A204.1 (cell line): ENCODE results near the gene FMNL2.

Experiments
- FAIRE-seq: peaks from 2 replicates; lab custom pipeline; 2012; peaks lifted over from hg19 to GRCh38; lab: Jason Lieb, UNC

The FMNL2 gene

DNA sequence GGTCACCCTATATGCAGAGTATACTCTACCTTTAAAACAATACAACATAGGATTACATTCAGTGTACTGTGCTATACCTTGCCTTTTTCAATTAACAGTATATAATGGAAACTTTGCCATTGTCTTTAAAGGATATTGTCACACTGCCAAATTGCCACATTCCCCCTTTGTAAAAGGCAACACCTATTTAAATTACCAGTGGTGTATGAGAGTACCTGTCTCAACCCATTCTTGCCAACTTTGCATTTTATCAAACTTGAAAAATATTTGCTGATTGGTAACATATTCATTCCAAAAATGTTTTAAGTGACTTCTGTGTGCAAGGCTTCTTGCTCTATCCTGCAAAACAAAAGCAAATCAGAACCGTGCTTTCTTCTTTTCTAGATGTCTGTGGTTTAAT, 92.9 kb downstream of the FMNL2 start:
- FAIRE-seq: no peak

DNA sequence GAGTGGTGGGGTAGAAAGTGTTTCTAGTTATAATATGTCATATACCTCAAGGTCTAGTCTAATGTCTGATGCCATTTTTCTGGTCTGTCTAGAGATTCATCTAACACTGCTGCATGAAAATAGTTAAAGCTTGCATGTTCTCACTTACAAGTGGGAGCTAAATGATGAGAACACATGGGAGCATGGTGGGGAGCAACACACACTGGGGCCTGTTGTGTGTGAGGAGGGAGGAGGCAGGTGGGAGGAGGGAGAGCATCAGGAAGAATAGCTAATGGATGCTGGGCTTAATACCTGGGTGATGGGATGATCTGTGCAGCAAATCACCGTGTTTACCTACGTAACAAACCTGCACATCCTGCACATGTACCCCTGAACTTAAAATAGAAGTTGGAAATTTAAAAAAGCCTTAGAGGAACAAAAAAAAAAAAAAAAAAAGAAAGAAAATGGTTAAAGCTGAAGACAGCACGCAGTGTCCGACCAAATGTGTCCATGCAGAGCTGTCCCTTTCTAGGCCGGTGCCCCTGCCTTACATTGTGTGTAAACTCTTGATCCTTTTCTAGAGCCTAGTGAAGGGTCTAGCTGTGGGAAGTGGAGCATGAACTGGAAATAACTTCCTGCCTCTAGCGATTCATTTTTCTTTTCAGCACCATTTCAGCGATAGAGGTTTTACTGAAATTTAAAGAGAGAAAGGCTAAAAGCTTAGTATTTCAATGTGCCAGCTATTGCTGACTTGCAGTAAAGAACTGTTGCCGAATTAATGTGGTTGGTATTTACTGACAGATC, 94.0 kb downstream of the FMNL2 start:
- FAIRE-seq: no peak

- no peak for FAIRE-seq
Measured at GRCh38 chr2:152430876-152431275, 95.9 kb downstream of the FMNL2 start.

- FAIRE-seq: no peak
Measured at GRCh38 chr2:152431370-152432098, 96.6 kb downstream of the FMNL2 start.

DNA sequence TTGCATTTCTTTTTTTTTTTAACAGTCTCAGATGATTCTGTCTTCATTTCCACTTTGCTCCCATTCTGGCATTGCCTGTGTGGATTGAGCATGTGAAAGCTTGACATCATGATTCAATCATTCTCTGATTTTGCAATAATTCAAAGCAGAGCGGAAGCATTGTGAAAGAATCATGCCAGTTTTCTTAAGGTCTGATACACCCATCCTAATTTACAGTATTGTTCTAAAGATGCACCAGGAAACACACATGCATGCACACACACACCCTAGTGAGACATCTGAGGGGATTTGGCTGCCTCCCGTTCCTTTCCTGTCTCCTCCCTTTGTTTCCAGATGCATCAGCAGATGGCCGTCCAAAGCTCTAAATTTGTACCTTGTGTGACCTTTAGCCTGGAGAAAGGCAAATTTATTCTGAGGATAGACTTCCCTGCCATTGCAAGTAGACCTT, 97.3 kb downstream of the FMNL2 start:
- FAIRE-seq: no peak

- no peak for FAIRE-seq
Measured at GRCh38 chr2:152432765-152433164, 97.8 kb downstream of the FMNL2 start.

GRCh38 chr2:152433289-152433688, 98.3 kb downstream of the FMNL2 start:
- no peak for FAIRE-seq

GRCh38 chr2:152433791-152434190, 98.8 kb downstream of the FMNL2 start:
- no peak for FAIRE-seq

DNA sequence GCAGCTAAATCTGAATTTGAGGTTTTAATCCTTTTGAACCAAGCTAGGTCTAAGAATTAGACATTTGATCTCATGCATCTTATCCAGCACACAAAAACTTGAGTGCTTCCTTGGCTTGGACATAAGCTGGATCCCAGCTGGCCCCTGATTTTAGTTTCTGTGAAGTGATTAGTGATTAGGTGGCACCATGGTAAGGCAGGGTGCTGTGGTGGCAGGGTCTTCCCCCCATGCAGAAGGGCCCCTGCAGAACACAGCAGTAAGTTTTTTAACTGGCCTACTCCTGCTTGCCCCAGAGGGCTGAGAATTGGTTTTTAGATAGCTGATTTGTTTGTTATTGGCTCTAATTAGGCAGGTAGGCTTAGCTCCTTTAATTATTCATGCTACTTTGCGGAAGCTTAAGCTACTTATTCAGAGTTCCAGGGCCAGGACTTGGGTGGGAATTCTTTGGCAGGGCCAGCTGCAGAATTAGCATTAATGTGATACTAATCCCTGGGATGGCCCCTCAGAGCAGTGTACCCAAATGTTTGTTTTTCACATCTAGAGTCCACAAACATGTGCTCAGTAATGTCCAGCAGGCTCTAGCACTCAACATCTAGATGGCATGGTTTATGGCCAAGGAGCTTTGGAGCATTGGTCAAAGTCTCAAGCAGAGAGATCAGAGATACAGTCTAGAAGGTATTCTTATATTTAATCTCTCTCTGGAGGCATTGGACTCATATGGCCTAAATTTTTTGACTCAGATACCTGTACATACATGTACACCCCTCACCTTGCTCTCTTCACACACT, 99.6 kb downstream of the FMNL2 start:
- no peak for FAIRE-seq

DNA sequence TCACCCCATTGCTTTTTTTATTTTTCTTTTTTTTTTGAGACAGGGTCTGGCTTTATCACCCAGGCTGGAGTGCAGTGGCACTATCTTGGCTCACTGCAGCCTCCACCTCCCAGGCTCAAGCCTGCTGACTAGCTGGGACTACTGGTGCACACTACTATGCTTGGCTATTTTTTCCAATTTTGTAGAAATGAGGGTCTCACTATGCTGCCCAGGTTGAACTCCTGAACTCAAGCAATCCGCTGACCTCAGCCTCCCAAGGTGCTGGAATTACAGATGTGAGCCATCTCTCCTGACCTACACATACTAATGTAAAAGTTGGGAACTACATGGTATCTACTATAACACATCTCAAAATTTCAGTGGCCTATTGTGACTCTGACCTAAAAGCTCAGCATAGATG, 101.2 kb downstream of the FMNL2 start:
- no peak for FAIRE-seq

GRCh38 chr2:152437276-152438108, 102.5 kb downstream of the FMNL2 start:
- FAIRE-seq: no peak

- no peak for FAIRE-seq
Measured at GRCh38 chr2:152440049-152440448, 105.1 kb downstream of the FMNL2 start.

DNA sequence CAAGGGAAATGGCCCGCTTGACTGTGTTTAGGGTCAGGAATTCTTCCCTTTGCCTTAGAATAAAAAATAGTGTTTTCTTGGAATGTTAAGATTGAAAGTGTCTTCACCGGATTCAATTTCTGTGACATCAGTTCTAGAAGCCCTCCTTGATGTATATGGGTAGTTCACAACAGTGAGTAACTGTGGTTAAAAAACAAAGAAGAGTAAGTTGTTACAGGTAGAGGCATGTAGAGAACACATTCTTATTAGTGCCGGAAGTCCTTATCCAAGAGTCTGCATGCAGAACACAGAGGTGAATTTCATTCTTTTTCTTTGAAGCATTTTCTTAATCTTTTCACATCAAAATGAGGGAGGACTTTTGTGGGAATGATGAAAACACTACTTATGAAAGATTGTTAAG, 105.5 kb downstream of the FMNL2 start:
- no peak for FAIRE-seq

GRCh38 chr2:152441961-152442360, 107.0 kb downstream of the FMNL2 start:
- FAIRE-seq: no peak

GRCh38 chr2:152443771-152444170, 108.8 kb downstream of the FMNL2 start:
- FAIRE-seq: no peak

GRCh38 chr2:152444448-152444847, 109.5 kb downstream of the FMNL2 start:
- FAIRE-seq: peak; percentile 54

- FAIRE-seq: no peak
Measured at GRCh38 chr2:152445375-152445774, 110.4 kb downstream of the FMNL2 start.

DNA sequence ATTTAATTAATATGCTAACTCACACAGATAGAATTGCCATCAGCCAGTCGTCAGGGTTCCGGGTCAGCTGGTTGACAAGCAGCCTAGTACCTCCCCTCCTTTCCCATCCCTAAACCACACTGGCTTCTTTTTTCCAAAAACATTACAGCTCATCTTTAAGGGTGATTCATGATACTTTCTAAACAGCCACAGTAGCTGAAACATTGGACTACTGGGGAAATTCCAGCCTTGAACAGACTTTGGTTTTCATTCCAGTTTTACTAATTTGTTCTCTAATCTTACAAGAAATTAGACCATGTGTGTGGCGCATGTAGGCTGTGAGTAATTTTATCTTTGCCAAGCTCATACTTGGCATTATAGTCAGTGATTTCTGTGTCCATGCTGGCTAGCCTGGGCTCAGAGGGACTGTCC, 110.8 kb downstream of the FMNL2 start:
- FAIRE-seq: peak; percentile 96

GRCh38 chr2:152446213-152446612, 111.2 kb downstream of the FMNL2 start:
- FAIRE-seq: no peak

GRCh38 chr2:152447897-152448296, 112.9 kb downstream of the FMNL2 start:
- FAIRE-seq: no peak

DNA sequence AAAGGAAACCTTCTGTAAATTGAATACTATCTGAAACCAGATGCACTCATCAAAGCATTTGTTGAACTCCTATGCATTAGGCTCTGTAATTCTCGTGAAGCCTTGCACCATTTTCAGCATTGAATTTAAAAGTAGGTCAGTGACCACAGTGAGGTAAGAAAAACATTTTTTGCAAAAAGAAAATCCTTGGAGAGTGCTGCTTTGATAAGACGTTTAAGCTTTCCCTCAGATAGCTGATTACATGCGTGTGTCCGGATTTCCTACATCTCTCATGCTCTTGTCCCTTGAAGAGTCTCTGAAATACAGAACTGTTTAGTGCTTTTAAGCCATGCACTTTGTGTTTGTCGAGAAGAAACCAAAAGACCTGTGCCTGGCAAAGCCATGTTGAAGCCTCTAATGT, 113.6 kb downstream of the FMNL2 start:
- FAIRE-seq: peak; percentile 86

GRCh38 chr2:152449578-152449977, 114.6 kb downstream of the FMNL2 start:
- peak; percentile 85 for FAIRE-seq
